Bone marrow (tissue), 2 donors: ENCODE data around the gene CD2.

Experiments used
- DNase-seq, 2 donors: peaks; one replicate each; lab custom pipeline; 2025; lab: John Stamatoyannopoulos, UW

The CD2 gene, protein sequence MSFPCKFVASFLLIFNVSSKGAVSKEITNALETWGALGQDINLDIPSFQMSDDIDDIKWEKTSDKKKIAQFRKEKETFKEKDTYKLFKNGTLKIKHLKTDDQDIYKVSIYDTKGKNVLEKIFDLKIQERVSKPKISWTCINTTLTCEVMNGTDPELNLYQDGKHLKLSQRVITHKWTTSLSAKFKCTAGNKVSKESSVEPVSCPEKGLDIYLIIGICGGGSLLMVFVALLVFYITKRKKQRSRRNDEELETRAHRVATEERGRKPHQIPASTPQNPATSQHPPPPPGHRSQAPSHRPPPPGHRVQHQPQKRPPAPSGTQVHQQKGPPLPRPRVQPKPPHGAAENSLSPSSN

GRCh38 chr1:116754198-116754977 lies at the start of gene CD2:
Gene CD2 (plus strand): TSS chr1:116754430. CDS start chr1:116754493, 63 bp downstream.
- DNase-seq: no peak

GRCh38 chr1:116706123-116706522 lies 48.1 kb upstream of the CD2 start:
- no peak for DNase-seq

DNA sequence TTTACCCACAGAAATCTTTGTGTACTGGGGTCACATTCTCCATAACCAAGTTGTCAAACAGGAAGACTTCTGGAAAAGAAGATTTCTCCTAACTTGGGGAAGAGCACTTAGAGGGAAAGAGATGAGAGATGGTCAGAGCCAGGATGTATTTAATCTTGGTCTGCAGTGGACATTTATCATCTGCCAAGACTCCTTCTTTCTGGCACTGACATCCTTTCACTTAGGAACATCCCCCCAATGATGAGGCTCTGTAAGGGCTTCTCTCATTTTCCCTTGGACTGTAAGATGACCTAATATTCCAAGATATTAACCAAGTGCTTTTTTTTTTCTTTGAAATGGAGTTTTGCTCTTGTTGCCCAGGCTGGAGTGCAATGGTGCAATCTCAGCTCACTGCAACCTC lies 47.4 kb upstream of the CD2 start:
- DNase-seq: no peak

- no peak for DNase-seq
Observed at GRCh38 chr1:116708255-116708900, 45.9 kb upstream of the CD2 start.

GRCh38 chr1:116709666-116710167 lies 44.5 kb upstream of the CD2 start:
- DNase-seq: no peak

DNA sequence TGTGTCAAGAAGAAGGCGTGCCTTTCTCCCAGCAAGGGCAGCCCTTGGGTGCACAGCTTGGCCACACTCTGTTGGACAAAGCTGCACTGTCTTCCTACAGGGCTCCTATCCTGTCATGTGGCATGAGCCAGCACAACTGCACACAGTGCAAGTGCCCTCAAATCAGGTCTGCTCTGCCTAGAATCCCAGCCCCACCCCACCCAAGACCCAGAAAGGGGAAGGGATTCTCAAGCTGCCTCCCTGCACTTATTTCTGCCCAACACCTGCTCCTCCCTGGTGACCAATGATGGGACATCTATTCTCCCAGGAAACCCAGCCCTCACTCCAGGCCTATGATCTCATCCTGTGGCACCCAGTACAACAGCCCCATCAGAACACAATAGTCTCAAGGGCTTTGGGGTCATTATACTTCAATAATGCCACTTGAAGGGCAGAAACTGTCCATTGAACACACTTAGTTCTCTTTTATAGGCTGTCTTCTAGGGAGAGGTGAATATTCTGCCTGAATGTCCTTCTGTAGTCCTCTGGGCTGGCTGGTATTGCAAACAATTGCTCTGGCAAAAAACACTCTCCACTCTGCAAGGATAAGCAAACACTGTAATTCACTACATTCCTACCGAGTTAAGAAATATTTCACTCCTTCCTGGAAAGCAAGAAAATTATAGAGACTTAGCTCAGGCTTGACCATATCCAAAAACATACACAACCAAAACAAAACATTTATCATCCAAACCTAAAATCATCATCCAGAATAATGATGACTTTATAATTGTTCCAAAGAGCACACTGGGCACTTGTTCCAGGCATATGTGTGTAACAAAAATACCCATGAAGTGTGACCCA lies 43.6 kb upstream of the CD2 start:
- no peak for DNase-seq

GRCh38 chr1:116711263-116711840 lies 42.9 kb upstream of the CD2 start:
- no peak for DNase-seq

DNA sequence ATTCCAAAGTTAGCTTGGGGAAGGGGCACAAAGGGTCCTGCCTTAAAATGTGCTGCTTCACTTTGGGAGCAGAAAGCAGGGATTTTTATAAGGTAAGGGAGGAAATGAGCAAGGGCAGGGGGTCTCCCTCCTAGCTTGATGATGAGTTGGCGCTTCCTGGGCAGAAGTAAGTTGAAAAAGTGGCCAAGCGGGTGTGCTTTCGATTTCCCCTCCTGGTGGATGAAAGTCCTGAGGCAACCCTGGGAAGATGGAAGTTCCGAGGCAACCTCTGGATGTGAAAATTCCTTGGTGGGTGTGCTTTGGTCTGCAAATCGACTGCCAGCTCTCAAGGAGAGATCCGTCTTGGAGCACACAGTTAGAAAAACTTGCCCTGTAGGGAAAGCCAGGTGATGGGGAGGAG lies 41.7 kb upstream of the CD2 start:
- DNase-seq: no peak

GRCh38 chr1:116713474-116713873 lies 40.8 kb upstream of the CD2 start:
- DNase-seq: no peak

DNA sequence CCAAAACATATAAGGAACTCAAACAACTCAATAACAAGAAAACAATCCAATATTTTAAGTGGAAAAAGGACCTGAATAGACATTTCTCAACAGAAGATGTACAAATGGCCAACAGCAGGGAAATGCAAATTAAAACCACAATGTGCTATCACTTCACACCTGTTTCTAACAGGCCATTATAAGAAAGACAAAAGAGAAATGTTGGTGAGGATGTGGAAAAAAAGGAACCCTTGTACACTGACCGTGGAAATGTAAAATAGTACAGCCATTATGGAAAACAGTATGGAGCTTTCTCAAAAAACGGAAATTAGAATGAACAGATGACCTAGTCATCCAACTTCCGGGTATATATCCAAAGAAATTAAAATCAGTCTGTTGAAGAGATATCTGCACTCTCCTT lies 37.8 kb upstream of the CD2 start:
- no peak for DNase-seq

- no peak for DNase-seq
Observed at GRCh38 chr1:116717318-116717717, 36.9 kb upstream of the CD2 start.

GRCh38 chr1:116720364-116721038 lies 33.7 kb upstream of the CD2 start:
- DNase-seq: no peak

DNA sequence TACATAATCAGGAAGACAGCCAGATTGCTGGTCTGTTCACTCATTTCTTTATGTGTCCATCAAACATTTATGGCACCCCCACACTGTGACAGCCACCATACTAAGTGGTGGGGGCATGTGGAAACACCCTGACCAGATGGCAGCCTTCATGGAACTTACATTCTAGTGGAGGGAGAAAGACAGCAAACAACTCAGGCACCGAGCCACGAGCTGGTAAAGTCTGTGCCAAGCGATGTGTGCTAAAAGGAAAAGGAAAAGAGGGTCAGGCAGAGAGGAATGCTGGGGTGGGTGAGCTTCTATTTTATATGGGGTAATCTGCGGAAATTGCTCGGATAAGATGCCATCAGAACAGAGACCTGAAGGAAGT lies 33.2 kb upstream of the CD2 start:
- DNase-seq: no peak

- no peak for DNase-seq
Observed at GRCh38 chr1:116721451-116722007, 32.7 kb upstream of the CD2 start.

GRCh38 chr1:116722016-116722838 lies 32.0 kb upstream of the CD2 start:
- no peak for DNase-seq

DNA sequence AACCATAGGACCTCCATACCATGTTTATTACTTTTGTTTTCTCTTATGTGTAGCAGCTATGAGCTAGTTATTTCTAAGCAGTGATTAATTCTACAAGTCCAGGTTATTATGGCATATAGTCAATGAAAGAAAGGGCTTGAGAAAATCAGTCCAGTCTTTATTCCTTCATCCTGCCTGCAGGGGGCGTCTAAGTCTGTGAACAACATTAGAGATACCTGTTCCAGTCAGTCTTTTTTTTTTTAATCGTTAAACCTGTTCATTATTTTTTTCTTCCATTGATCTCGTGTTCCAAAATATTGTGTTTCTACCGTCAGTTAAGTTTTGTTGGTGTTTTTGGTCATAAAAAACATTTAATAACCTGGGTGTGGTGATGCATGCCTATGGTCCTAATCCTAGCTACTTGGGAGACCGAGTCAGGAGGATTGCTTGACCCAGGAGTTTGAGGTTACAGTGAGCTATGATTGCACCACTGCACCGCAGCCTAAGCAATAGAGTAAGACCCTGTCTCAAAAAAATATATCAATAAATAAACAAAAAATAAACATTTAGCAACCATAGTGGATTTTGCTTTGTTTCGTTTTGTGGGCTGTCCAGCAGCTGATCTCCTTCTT lies 29.4 kb upstream of the CD2 start:
- DNase-seq: peak in 1 of 2 donors; percentile 28

DNA sequence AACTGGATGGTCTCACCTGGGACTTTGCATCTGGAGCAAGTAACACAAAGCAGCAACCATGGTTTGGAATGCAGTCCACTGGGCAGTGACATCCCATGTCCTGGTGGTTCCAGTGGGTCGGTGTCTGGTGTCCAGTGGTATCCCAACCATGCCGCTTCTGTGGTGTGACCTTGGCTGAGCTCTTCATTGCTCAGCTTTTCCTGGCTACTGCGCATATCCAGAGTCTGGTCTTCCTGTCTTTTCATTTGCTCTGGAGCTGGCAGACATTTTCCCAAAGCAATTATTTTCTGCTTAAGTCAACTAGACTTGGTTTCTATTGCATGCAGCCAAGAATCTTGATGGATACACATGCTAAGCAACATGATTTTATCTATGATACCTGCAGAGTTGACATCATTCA lies 28.4 kb upstream of the CD2 start:
- DNase-seq: no peak

DNA sequence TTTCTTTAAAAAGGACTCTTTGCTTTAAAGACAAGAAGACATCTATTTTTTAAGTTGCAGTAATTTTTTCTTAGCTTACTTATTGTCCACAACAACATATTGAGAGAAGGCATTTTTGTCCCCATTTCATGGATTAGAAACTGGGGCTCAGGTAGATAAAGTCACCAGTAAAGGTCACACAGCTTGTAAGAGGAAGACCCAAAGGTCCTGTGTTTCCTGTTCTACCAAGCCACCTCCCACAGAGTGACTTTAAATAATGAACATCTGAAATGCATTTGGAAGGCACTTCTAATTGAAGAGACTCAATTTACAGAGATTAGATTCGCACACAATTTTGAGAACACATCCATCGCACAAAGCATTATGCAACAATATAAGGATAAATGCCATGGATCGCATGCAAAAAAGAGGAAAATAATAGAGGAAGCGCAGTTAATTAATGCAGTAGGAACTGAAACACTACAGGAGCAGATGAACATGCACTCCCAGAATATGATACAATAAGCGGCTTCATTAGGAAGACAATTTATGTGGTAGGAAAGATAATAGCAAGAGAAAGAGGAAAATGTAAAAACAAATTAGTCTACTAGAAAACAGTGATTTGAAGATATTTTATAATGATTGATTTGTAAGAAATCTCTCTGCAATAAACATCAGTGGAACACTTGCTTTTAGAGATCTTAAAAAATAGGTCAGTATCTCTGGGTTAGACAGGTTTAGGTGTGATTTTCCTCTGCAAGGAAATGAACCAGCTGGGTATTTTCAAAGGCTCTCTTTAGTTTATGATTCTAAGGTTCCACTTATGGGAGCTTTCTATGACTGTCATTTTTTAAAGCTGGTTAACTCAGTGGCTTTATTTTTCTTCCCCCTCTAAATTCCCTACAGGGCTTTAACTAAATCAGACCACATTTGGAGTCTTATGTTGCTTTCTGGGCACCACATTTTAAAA lies 27.1 kb upstream of the CD2 start:
- no peak for DNase-seq
